GM21529 (cell line): Measurements from ENCODE around the gene PRR9.
A peak's percentile ranks its signal among the peaks of the same experiment; 100 is the strongest.
"Not testable (repeated sequence)": the region's sequence is repeated elsewhere in the genome, so short reads cannot be mapped to it uniquely, and the experiment has no call there.

Source experiments
- ATAC-seq: cut with Tn5 transposase; IDR thresholded peaks from one replicate; pipeline ENCODE4 v1.9.1; 2021; ENCODE audit not compliant: unreplicated experiment

Gene PRR9

GRCh38 chr1:153217212-153217611 is at the start of gene PRR9:
Gene PRR9, plus strand, starts transcription at chr1:153217584. Its CDS starts 561 bp downstream, at chr1:153218145.
- ATAC-seq, result no peak

- ATAC-seq, result no peak
These were observed 48.7 kb upstream of the PRR9 start for GRCh38 chr1:153168686-153169085.

GRCh38 chr1:153174624-153175023 is 42.8 kb upstream of the PRR9 start:
- ATAC-seq, result no peak

GRCh38 chr1:153178922-153179321 is 38.5 kb upstream of the PRR9 start:
- ATAC-seq, result no peak

- no peak for ATAC-seq
These were observed 36.8 kb upstream of the PRR9 start for GRCh38 chr1:153180556-153180955.

- ATAC-seq, result not testable (repeated sequence)
These were observed 29.1 kb upstream of the PRR9 start for GRCh38 chr1:153188301-153188700.

- no peak for ATAC-seq
These were observed 27.0 kb upstream of the PRR9 start for GRCh38 chr1:153190373-153190772.

- no peak for ATAC-seq
These were observed 24.7 kb upstream of the PRR9 start for GRCh38 chr1:153192697-153193096.

GRCh38 chr1:153194331-153195050 is 22.9 kb upstream of the PRR9 start:
- no peak for ATAC-seq

GRCh38 chr1:153195216-153195615 is 22.2 kb upstream of the PRR9 start:
- ATAC-seq, result no peak

- ATAC-seq, result no peak
These were observed 15.4 kb upstream of the PRR9 start for GRCh38 chr1:153202006-153202405.

- ATAC-seq, result no peak
These were observed 14.3 kb upstream of the PRR9 start, which contains the start of gene LELP1 for GRCh38 chr1:153203130-153203529. Gene LELP1, plus strand, starts transcription at chr1:153203430. Its CDS starts 1,278 bp downstream, at chr1:153204708.

GRCh38 chr1:153206631-153207030 is 10.8 kb upstream of the PRR9 start:
- ATAC-seq, result no peak

GRCh38 chr1:153210206-153210605 is 7.2 kb upstream of the PRR9 start:
- no peak for ATAC-seq

- ATAC-seq, result no peak
These were observed 5.2 kb upstream of the PRR9 start for GRCh38 chr1:153212201-153212600.

- no peak for ATAC-seq
These were observed 3.9 kb upstream of the PRR9 start for GRCh38 chr1:153213519-153213918.

GRCh38 chr1:153217744-153218416 is 496 bp downstream of the PRR9 start:
- ATAC-seq, result no peak

GRCh38 chr1:153220606-153221303 is 3.4 kb downstream of the PRR9 start:
- no peak for ATAC-seq

GRCh38 chr1:153223040-153223891 is 5.9 kb downstream of the PRR9 start:
- ATAC-seq, result peak; percentile 81

GRCh38 chr1:153227810-153228209 is 10.4 kb downstream of the PRR9 start:
- no peak for ATAC-seq

GRCh38 chr1:153228491-153228890 is 11.1 kb downstream of the PRR9 start:
- no peak for ATAC-seq
